Esophagus (tissue), 2 donors: ENCODE measurements around the gene SLC24A3. TPM values are rescaled to one million over a fixed set of nuclear protein-coding genes. Genes with fewer than 3 reads are reported as not detected.

Experiments used
- H3K27ac ChIP-seq, 2 donors: one replicate each; pipeline ENCODE4 v1.5.1; 2013; ENCODE audit warnings: low read depth in 2 of 2, mild to moderate bottlenecking in 2 of 2, inconsistent platforms in 1 of 2, low read length in 1 of 2, moderate library complexity in 1 of 2
- H3K27me3 ChIP-seq, 2 donors: one replicate each; pipeline ENCODE4 v1.6.1; 2013; ENCODE audit warnings: low read length in 2 of 2, control low read depth in 1 of 2, mild to moderate bottlenecking in 1 of 2; ENCODE audit not compliant: insufficient read depth in 2 of 2, control insufficient read depth in 1 of 2
- H3K36me3 ChIP-seq, 2 donors: one replicate each; pipeline ENCODE4 v1.6.1; 2013; ENCODE audit warnings: low read length in 1 of 2; ENCODE audit not compliant: control insufficient read depth in 2 of 2, insufficient read depth in 2 of 2
- H3K4me1 ChIP-seq, 2 donors: one replicate each; pipeline ENCODE4 v1.6.1; 2013; ENCODE audit warnings: low read length in 1 of 2; ENCODE audit not compliant: control insufficient read depth in 2 of 2, insufficient read depth in 2 of 2
- H3K4me3 ChIP-seq, 2 donors: one replicate each; pipeline ENCODE4 v1.5.1; 2013; ENCODE audit warnings: low read length in 2 of 2, mild to moderate bottlenecking in 2 of 2, low read depth in 1 of 2, moderate library complexity in 1 of 2
- H3K9me3 ChIP-seq, 2 donors: one replicate each; pipeline ENCODE4 v1.6.1; 2013; ENCODE audit warnings: mild to moderate bottlenecking in 2 of 2, low read depth in 1 of 2, low read length in 1 of 2, moderate library complexity in 1 of 2; ENCODE audit not compliant: control insufficient read depth in 2 of 2, insufficient read depth in 1 of 2
- WGBS, 2 donors: extraction: QIAGEN DNeasy Blood & Tissue Kit; methylation state at CpG; one replicate each; pipeline ENCODE4 v1.1.7; 2013; 5-methylcytosine and 5-hydroxymethylcytosine counted together
- polyA plus RNA-seq, 2 donors: library from polyadenylated mRNA; stranded (reverse); fragments of 200-250 nt; gene quantifications; one replicate each; pipeline ENCODE4 v1.2.3, GENCODE V29; 2013
- donor health status: healthy with polysubstance abuse.
- donor health status: Bipolar disorder and iron deficiency.

Gene SLC24A3
- polyA plus RNA-seq, 2 donors = 6.5 to 7.3 TPM

DNA sequence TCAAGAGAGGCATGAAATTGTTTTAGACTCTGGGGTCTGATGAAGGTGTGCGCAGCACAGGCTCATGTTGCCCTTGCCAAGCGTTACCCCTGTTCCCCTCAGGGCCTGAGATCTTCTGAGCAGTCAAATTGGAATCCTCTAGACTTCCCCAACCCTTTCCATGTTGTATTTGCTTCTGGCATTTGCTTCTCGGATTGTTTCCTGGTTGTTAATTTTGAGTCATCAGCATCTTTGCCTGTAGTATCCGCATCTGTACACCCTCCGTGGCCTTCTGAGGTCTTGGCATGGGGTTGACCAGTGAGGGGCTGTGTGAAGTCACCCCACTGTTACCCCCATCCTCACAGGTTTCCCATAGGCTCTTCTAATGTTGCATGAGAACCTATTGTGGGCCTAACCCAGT lies 40.9 kb downstream of the SLC24A3 start:
- Histone ChIP-seq H3K27ac (peak overlapping the region; percentile 23 to 43), H3K4me1 (peaks cover 3 to 22% of the 10 kb centered on the region in 2 donors), H3K27me3 (no peaks in the 10 kb centered on the region), H3K36me3 (no peaks in the 10 kb centered on the region), H3K4me3 (no peak overlapping the region), H3K9me3 (no peaks in the 10 kb centered on the region)
- 75 to 77% methylated on average over 5 of the region's 5 CpGs for WGBS, 2 donors

- H3K4me3 ChIP-seq = no peak overlapping the region
- 73 to 75% methylated on average over 13 of the region's 13 CpGs for WGBS, 2 donors
- no peaks in the 10 kb centered on the region for H3K27me3 ChIP-seq
- H3K4me1 ChIP-seq = peaks cover 3 to 22% of the 10 kb centered on the region in 2 donors
- H3K9me3 ChIP-seq = no peaks in the 10 kb centered on the region
- peak overlapping the region; percentile 17 to 30 for H3K27ac ChIP-seq
- H3K36me3 ChIP-seq = no peaks in the 10 kb centered on the region
Observed at GRCh38 chr20:19253916-19254820, 41.7 kb downstream of the SLC24A3 start.

GRCh38 chr20:19254956-19255355 lies 42.5 kb downstream of the SLC24A3 start:
- no peaks in the 10 kb centered on the region for H3K9me3 ChIP-seq

GRCh38 chr20:19256085-19256484 lies 43.6 kb downstream of the SLC24A3 start:
- Histone ChIP-seq H3K4me3 (no peak overlapping the region), H3K27ac (no peak overlapping the region), H3K27me3 (no peaks in the 10 kb centered on the region), H3K36me3 (no peaks in the 10 kb centered on the region), H3K9me3 (no peaks in the 10 kb centered on the region), H3K4me1 (peaks cover 3 to 22% of the 10 kb centered on the region in 2 donors)
- WGBS, 2 donors = 85 to 89% methylated on average over 2 of the region's 2 CpGs

More at GRCh38 chr20:19254956-19255355, 42.5 kb downstream of the SLC24A3 start:
- 57 to 66% methylated on average over 4 of the region's 4 CpGs for WGBS, 2 donors
- Histone ChIP-seq H3K4me3 (no peak overlapping the region), H3K4me1 (peaks cover 3 to 22% of the 10 kb centered on the region in 2 donors), H3K36me3 (no peaks in the 10 kb centered on the region), H3K27ac (peak overlapping the region; percentile 30 to 56), H3K27me3 (no peaks in the 10 kb centered on the region)

DNA sequence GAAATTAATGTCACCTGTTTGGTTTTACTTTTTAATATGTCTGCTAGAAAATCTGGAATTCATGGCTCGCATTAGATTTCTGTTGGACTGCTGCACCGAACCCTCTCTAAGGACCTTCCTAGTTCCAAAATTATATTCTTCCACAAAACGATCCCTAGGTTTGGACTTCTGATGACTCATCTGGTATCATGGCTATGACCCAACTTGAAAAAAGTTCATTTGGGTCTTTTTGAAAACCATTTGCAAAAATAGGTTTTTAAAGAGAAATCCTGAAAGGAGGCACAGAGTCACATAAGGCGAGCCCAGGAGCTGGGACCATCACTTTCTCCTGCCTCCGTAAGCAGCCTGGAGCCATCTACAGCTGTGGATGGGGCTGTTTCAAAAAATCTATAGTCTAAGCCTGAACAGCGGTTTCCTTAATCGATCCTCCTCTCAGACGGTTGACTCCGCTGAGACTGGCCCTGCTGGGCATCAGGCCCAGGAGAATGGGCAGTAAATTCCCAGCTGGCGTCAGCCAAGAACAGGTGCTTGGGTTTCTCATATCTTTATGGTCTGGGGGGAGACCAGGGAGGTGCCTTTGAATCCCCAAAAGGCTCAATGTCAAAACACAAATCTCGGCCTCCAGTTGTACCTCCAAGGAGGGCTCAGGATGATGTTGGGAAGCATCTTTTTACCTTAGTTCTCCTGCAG lies 44.6 kb downstream of the SLC24A3 start:
- Histone ChIP-seq H3K9me3 (no peaks in the 10 kb centered on the region), H3K27me3 (no peaks in the 10 kb centered on the region), H3K4me1 (peaks cover 0 to 22% of the 10 kb centered on the region in 2 donors), H3K36me3 (no peaks in the 10 kb centered on the region), H3K27ac (no peak overlapping the region), H3K4me3 (no peak overlapping the region)
- 74 to 77% methylated on average over 11 of the region's 11 CpGs for WGBS, 2 donors

DNA sequence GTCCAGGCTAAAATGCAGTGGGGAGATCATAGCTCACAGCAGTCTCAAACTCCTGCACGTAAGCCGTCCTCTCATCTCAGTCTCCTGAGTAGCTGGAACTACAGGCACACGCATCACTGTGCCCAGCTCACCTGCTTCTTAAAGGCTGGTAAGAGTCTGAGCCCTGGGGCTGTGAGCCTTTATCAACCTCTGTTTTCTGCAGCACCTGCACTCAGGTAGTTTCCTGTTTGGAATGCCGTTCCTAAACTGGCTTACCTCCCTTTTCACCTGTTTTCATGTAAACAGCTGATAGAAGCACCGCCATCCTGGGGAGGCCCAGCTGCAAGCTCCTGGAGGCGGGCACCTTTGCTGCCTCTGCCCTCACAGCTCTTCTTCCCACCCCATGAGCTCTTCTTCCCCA lies 45.4 kb downstream of the SLC24A3 start:
- Histone ChIP-seq H3K4me1 (peaks cover 0 to 21% of the 10 kb centered on the region in 2 donors), H3K9me3 (no peaks in the 10 kb centered on the region), H3K27me3 (no peaks in the 10 kb centered on the region), H3K4me3 (no peak overlapping the region), H3K27ac (no peak overlapping the region), H3K36me3 (no peaks in the 10 kb centered on the region)
- WGBS, 2 donors = 66 to 75% methylated on average over 6 of the region's 6 CpGs

DNA sequence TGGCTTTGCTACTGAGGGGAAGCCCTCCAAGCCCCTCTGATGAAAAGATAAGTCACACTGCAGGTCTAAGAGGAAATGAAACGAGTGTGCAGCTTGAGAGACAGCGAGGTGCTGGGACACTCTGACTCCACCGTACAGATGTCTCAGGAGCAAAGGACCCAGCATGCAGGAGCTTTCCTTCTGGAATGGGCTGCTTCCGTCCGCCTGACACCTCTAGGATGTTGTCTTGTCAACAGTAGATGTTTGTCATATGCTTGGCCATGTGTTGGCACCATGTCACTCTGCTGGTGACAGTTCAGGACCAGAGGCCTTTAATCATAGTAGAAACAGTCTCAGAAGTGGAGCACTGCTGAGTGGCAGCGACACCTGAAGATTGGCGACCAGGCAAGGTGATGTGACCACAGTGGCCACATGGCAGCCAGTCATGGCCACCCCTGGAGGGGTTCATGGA lies 46.7 kb downstream of the SLC24A3 start:
- H3K27me3 ChIP-seq = no peaks in the 10 kb centered on the region
- H3K27ac ChIP-seq = no peak overlapping the region
- H3K36me3 ChIP-seq = no peaks in the 10 kb centered on the region
- no peak overlapping the region for H3K4me3 ChIP-seq
- WGBS, 2 donors = 74 to 84% methylated on average over 7 of the region's 7 CpGs
- no peaks in the 10 kb centered on the region for H3K9me3 ChIP-seq
- peaks cover 0 to 11% of the 10 kb centered on the region in 2 donors for H3K4me1 ChIP-seq

DNA sequence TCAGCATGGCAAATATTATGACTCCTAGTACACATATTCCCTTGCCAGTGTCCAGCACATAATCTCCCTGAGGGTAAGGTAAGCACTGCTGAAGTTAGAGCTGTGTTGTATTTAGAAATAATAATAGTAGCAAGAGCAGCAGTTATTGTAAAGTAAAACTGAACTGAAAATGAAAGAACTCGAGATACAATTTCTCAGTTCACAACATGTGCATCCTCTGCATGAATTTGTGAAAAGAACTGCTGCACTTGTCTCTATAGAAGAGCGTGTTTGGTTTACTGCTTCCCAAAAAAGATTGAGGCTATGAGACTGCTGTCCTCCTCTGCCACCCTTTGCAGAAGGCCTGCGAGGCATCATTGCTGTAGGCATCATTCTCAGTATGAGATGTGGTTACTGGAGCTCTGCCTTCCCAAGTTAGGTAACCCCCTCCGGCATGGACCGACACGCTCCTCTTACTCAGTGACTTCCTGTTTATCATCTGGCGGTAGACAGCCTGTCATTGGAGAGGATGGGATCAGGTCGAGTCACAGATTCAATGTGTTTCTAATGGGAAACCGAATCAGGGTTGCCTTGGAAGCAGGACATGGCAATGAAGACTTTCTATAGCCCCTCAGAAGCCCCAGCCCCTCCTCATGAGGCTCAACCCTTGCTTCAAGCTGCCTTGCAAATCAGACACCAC lies 48.1 kb downstream of the SLC24A3 start:
- Histone ChIP-seq H3K27me3 (no peaks in the 10 kb centered on the region), H3K4me3 (no peak overlapping the region), H3K36me3 (no peaks in the 10 kb centered on the region), H3K9me3 (no peaks in the 10 kb centered on the region), H3K27ac (no peak overlapping the region), H3K4me1 (peaks cover 0 to 2% of the 10 kb centered on the region in 2 donors)
- 60 to 61% methylated on average over 9 of the region's 9 CpGs for WGBS, 2 donors

DNA sequence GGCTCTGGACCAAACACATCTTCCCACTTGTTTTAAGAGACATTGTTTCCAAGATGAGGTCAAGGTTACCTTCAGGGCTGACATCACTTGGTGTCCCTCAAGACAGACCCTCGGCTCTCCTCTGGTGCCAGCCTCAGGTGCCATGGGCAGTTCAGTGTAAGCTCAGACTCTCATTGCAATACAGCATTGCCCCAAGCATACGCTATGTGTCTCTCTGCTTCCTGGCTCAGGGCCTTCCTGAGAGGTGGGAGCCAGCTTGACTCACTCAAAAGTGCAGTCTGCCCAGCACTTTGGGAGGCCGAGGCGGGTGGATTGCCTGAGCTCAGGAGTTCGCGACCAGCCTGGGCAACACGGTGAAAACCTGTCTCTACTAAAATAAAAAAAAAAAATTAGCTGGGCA lies 51.7 kb downstream of the SLC24A3 start:
- peaks cover 0 to 2% of the 10 kb centered on the region in 2 donors for H3K4me1 ChIP-seq
- H3K4me3 ChIP-seq = no peak overlapping the region
- 84 to 86% methylated on average over 7 of the region's 7 CpGs for WGBS, 2 donors
- H3K27me3 ChIP-seq = no peaks in the 10 kb centered on the region
- H3K36me3 ChIP-seq = no peaks in the 10 kb centered on the region
- H3K27ac ChIP-seq = no peak overlapping the region
- no peaks in the 10 kb centered on the region for H3K9me3 ChIP-seq
